IMR-90 (cell line): ENCODE measurements around the gene TMEM139. TPM values are rescaled to one million over a fixed set of nuclear protein-coding genes. Genes with fewer than 3 reads are reported as not detected.

Experiments used
- ATAC-seq: fragments of 200-7000 bp; cut with Tn5 transposase; 2 replicates; pipeline ENCODE4 v1.9.1; 2020; ENCODE audit warnings: low read depth, mild to moderate bottlenecking, moderate library complexity
- BruUV-seq: library from RNA; stranded (reverse); fragments of 400-500 nt; replicated peaks from 2 replicates; lab custom pipeline; 2021; lab: Mats Ljungman, UMichigan
- CTCF ChIA-PET: fragments of 300-600 bp; formaldehyde crosslinking; extraction: SDS; loops from one replicate; lab custom pipeline; 2021; ENCODE audit warnings: antibody characterized with exemption; lab: Yijun Ruan, JAX
- POLR2A ChIA-PET: fragments of 300-600 bp; sonication (Branson Sonifier 250); formaldehyde crosslinking; loops from one replicate; lab custom pipeline; 2022; ENCODE audit warnings: antibody characterized with exemption; ENCODE audit not compliant: unreplicated experiment; lab: Charles Lee
- DNase-seq: peaks from one replicate; pipeline ENCODE4 v3.0.0; 2013
- H2AFZ ChIP-seq: replicated peaks from 2 replicates; pipeline ENCODE3; 2013; ENCODE audit warnings: low read length, mild to moderate bottlenecking; ENCODE audit not compliant: poor library complexity
- H2AK5ac ChIP-seq: 2 replicates; pipeline ENCODE4 v1.6.1; 2013; ENCODE audit warnings: low read depth, low read length, inconsistent platforms
- H2AK9ac ChIP-seq: replicated peaks from 2 replicates; pipeline ENCODE3; 2013; ENCODE audit warnings: mild to moderate bottlenecking, low read depth, low read length, moderate library complexity; ENCODE audit not compliant: poor library complexity
- H2BK120ac ChIP-seq: 2 replicates; pipeline ENCODE4 v1.6.1; 2013; ENCODE audit warnings: low read depth, low read length, inconsistent platforms
- H2BK15ac ChIP-seq: 3 replicates; pipeline ENCODE4 v1.6.1; 2013; ENCODE audit warnings: low read depth, low read length, inconsistent platforms
- H2BK20ac ChIP-seq: 2 replicates; pipeline ENCODE4 v1.6.1; 2013; ENCODE audit warnings: low read depth, mild to moderate bottlenecking, inconsistent platforms, low read length, moderate library complexity
- H2BK5ac ChIP-seq: 2 replicates; pipeline ENCODE4 v1.6.1; 2013; ENCODE audit warnings: mild to moderate bottlenecking, low read depth, low read length, inconsistent platforms; ENCODE audit not compliant: poor library complexity, severe bottlenecking
- H3K14ac ChIP-seq: replicated peaks from 2 replicates; pipeline ENCODE4 v1.6.1; 2013; ENCODE audit warnings: low read depth, low read length, inconsistent platforms
- H3K18ac ChIP-seq: 2 replicates; pipeline ENCODE4 v1.6.1; 2013; ENCODE audit warnings: low read depth, low read length, control low read depth
- H3K23ac ChIP-seq: 2 replicates; pipeline ENCODE4 v1.6.1; 2013; ENCODE audit warnings: low read depth, low read length, inconsistent platforms
- H3K27ac ChIP-seq: 2 replicates; pipeline ENCODE4 v1.5.1; 2013; ENCODE audit warnings: mild to moderate bottlenecking, control low read depth, low read length; ENCODE audit not compliant: insufficient read depth
- H3K27me3 ChIP-seq: 2 replicates; pipeline ENCODE4 v1.6.1; 2013; ENCODE audit warnings: low read length; ENCODE audit not compliant: control insufficient read depth, insufficient read depth
- H3K36me3 ChIP-seq: 2 replicates; pipeline ENCODE4 v1.6.1; 2013; ENCODE audit warnings: low read length, mixed read lengths; ENCODE audit not compliant: control insufficient read depth, insufficient read depth
- H3K4ac ChIP-seq: 2 replicates; pipeline ENCODE4 v1.6.1; 2013; ENCODE audit warnings: low read depth, low read length, inconsistent platforms
- H3K4me1 ChIP-seq: 2 replicates; pipeline ENCODE4 v1.6.1; 2013; ENCODE audit warnings: low read length, mixed read lengths; ENCODE audit not compliant: control insufficient read depth, insufficient read depth
- H3K4me2 ChIP-seq: 2 replicates; pipeline ENCODE4 v1.6.1; 2013; ENCODE audit warnings: low read depth, mild to moderate bottlenecking, control low read depth, low read length, moderate library complexity
- H3K4me3 ChIP-seq: 2 replicates; pipeline ENCODE4 v1.5.1; 2013; ENCODE audit warnings: low read depth, mild to moderate bottlenecking, control low read depth, low read length, moderate library complexity; ENCODE audit not compliant: insufficient read depth
- H3K56ac ChIP-seq: 2 replicates; pipeline ENCODE4 v1.6.1; 2013; ENCODE audit warnings: low read length, inconsistent platforms; ENCODE audit not compliant: insufficient read depth; ENCODE audit errors: extremely low read depth
- H3K79me1 ChIP-seq, 2 experiments: 2 replicates each; pipeline ENCODE4 v1.6.1; 2013; ENCODE audit warnings: low read length in 2 of 2, inconsistent platforms in 1 of 2, low read depth in 1 of 2
- H3K9ac ChIP-seq: 2 replicates; pipeline ENCODE4 v1.6.1; 2013; ENCODE audit warnings: low read depth, low read length, control low read depth
- H3K9me1 ChIP-seq: 2 replicates; pipeline ENCODE4 v1.6.1; 2013; ENCODE audit warnings: low read length, inconsistent platforms; ENCODE audit not compliant: insufficient read depth
- H3K9me3 ChIP-seq: 2 replicates; pipeline ENCODE4 v1.6.1; 2013; ENCODE audit warnings: low read length; ENCODE audit not compliant: control insufficient read depth, insufficient read depth
- H4K20me1 ChIP-seq: 2 replicates; pipeline ENCODE4 v1.6.1; 2013; ENCODE audit warnings: low read length, inconsistent platforms; ENCODE audit not compliant: insufficient read depth
- H4K5ac ChIP-seq: 2 replicates; pipeline ENCODE4 v1.6.1; 2013; ENCODE audit warnings: mild to moderate bottlenecking, low read depth, low read length, control low read depth
- H4K8ac ChIP-seq, 2 experiments: 2 replicates each; pipeline ENCODE4 v1.6.1; 2013; ENCODE audit warnings: low read depth in 2 of 2, low read length in 2 of 2, control low read depth in 1 of 2, inconsistent platforms in 1 of 2
- H4K91ac ChIP-seq: 2 replicates; pipeline ENCODE4 v1.6.1; 2013; ENCODE audit warnings: low read depth, low read length, inconsistent platforms; ENCODE audit not compliant: insufficient read depth
- BHLHE40 ChIP-seq: fragments of 150-350 bp; IDR thresholded peaks from 2 replicates; pipeline ENCODE4 v1.6.1; 2016; ENCODE audit warnings: mild to moderate bottlenecking, low read depth, low read length
- RAD21 ChIP-seq: IDR thresholded peaks from 2 replicates; pipeline ENCODE4 v1.6.1; 2012; ENCODE audit warnings: low read length, improper control_type of control experiment
- WGBS, 2 experiments: methylation state at CpG; one replicate each; pipeline versions ENCODE4 v1.1.5 to v1.1.7; 2013; ENCODE audit warnings: missing lambda C conversion rate in 2 of 2; ENCODE audit not compliant: insufficient read length in 1 of 2; ENCODE audit errors: extremely low coverage in 2 of 2; 5-methylcytosine and 5-hydroxymethylcytosine counted together
- dilution Hi-C: fragments of 300-500 bp; cut with HindIII; formaldehyde crosslinking; loops from one replicate; pipeline ENCODE4 v1.14.3; 2018; ENCODE audit warnings: low sequenced_read_pairs; ENCODE audit not compliant: unreplicated experiment
- in situ Hi-C: fragments of 300-500 bp; cut with MboI; formaldehyde crosslinking; loops from 3 replicates; pipeline ENCODE4 v1.14.3; 2019; ENCODE audit warnings: low sequenced_read_pairs, inconsistent platforms, mixed read lengths
- intact Hi-C: fragments of 100-400 bp; cut with micrococcal nuclease; formaldehyde crosslinking; loops from 2 replicates; pipeline ENCODE4 v1.10.0; 2022
- polyA plus RNA-seq, 3 experiments: library from polyadenylated mRNA; depleted of rRNA; stranded (reverse); fragments of >200 nt; gene quantifications; 2 replicates each; pipeline ENCODE4 v1.2.3, GENCODE V29; 2012; ENCODE audit warnings: low replicate concordance in 1 of 3
- total RNA-seq: library from RNA; depleted of rRNA; stranded (reverse); fragments of >200 nt; gene quantifications from 2 replicates; pipeline ENCODE4 v1.2.3, GENCODE V29; 2012
- TF ChIP-seq, protein P1 (sequence below): fragments of 150-350 bp; IDR thresholded peaks from 2 replicates; pipeline ENCODE4 v1.6.1; 2016; ENCODE audit warnings: low read depth, mild to moderate bottlenecking, low read length, moderate library complexity, borderline replicate concordance
- TF ChIP-seq, protein P2 (sequence below): fragments of 150-350 bp; IDR thresholded peaks from 2 replicates; pipeline ENCODE4 v1.6.1; 2017; ENCODE audit warnings: mild to moderate bottlenecking, antibody characterized with exemption, low read length, low read depth

Gene TMEM139
- total and polyA plus RNA-seq, 2 of the 4 experiments (the other 2 are of a cell fraction), result 0.07 TPM; not detected in 1

GRCh38 chr7:143315776-143316175, 31.0 kb downstream of the TMEM139 start, which contains the start of gene CLCN1:
TSS of gene CLCN1 (plus strand) at chr7:143316111. CDS start at chr7:143316213, 102 bp downstream.
- no peaks in the 10 kb centered on the region for H3K9me3 ChIP-seq
- no peak within 1 kb of the TSS for H2BK15ac ChIP-seq
- H3K23ac ChIP-seq, result no peak within 1 kb of the TSS
- no peak within 1 kb of the TSS for H3K4ac ChIP-seq
- no TSS peak for BruUV-seq
- H3K27ac ChIP-seq, result no peak within 1 kb of the TSS
- H3K4me2 ChIP-seq, result no peak within 1 kb of the TSS
- H3K9me1 ChIP-seq, result no peaks in the 10 kb centered on the region
- ChIA-PET POLR2A (no interaction called here), CTCF (interaction anchor here (1.0 kb wide), 1 partner anchor 75 kb away, joined by 3 read pairs; no protein-coding TSS in a partner anchor)
- TF ChIP-seq BHLHE40 (no peak), RAD21 (no peak)
- TF ChIP-seq, protein P1, sequence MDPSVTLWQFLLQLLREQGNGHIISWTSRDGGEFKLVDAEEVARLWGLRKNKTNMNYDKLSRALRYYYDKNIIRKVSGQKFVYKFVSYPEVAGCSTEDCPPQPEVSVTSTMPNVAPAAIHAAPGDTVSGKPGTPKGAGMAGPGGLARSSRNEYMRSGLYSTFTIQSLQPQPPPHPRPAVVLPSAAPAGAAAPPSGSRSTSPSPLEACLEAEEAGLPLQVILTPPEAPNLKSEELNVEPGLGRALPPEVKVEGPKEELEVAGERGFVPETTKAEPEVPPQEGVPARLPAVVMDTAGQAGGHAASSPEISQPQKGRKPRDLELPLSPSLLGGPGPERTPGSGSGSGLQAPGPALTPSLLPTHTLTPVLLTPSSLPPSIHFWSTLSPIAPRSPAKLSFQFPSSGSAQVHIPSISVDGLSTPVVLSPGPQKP, result no peak
- TF ChIP-seq, protein P2, sequence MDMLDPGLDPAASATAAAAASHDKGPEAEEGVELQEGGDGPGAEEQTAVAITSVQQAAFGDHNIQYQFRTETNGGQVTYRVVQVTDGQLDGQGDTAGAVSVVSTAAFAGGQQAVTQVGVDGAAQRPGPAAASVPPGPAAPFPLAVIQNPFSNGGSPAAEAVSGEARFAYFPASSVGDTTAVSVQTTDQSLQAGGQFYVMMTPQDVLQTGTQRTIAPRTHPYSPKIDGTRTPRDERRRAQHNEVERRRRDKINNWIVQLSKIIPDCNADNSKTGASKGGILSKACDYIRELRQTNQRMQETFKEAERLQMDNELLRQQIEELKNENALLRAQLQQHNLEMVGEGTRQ, result no peak
- ATAC-seq (no peak), DNase-seq (no peak)
- peaks cover 6% of the 10 kb centered on the region; the same call in 1 of the 2 replicates for H3K4me1 ChIP-seq
- no peaks in the 10 kb centered on the region for H3K36me3 ChIP-seq
- no peak within 1 kb of the TSS for H3K56ac ChIP-seq
- no peak within 1 kb of the TSS for H3K18ac ChIP-seq
- no peak within 1 kb of the TSS for H3K9ac ChIP-seq
- no peak within 1 kb of the TSS for H2BK120ac ChIP-seq
- H4K8ac ChIP-seq, result no peak within 1 kb of the TSS
- H4K5ac ChIP-seq, result no peak within 1 kb of the TSS
- no peak within 1 kb of the TSS for H2BK20ac ChIP-seq
- dilution Hi-C loops (no loop called here), intact Hi-C loops (no loop called here), in situ Hi-C loops (no loop called here)
- peaks cover 5% of the 10 kb centered on the region for H3K27me3 ChIP-seq
- H3K79me1 ChIP-seq, result no peaks in the 10 kb centered on the region
- H2AK5ac ChIP-seq, result no peak within 1 kb of the TSS
- no peak within 1 kb of the TSS for H3K14ac ChIP-seq
- no peak within 1 kb of the TSS for H4K91ac ChIP-seq
- H2AK9ac ChIP-seq, result peak within 1 kb of the TSS; percentile 11
- no peak within 1 kb of the TSS for H2BK5ac ChIP-seq
- no peak within 1 kb of the TSS for H3K4me3 ChIP-seq
- no peak within 1 kb of the TSS for H2AFZ ChIP-seq
- no peaks in the 10 kb centered on the region for H4K20me1 ChIP-seq
- WGBS, 2 experiments, result no CpG with 5 or more reads among the region's 5 CpGs
